GM06990 (cell line): Measurements from ENCODE around the gene PON2.

Source experiments
- DNase-seq: peaks from one replicate; pipeline ENCODE4 v3.0.0-alpha.2; 2011; ENCODE audit not compliant: insufficient read length; ENCODE audit errors: extremely low read depth
- H3K27me3 ChIP-seq: replicated peaks from 2 replicates; pipeline ENCODE4 v1.6.0; 2011; ENCODE audit warnings: low read length; ENCODE audit not compliant: control insufficient read depth, insufficient read depth
- H3K36me3 ChIP-seq: 2 replicates; pipeline ENCODE4 v1.5.1; 2011; ENCODE audit warnings: low read length; ENCODE audit not compliant: control insufficient read depth, insufficient read depth
- H3K4me3 ChIP-seq: replicated peaks from 2 replicates; pipeline ENCODE4 v1.5.1; 2011; ENCODE audit warnings: low read depth, mild to moderate bottlenecking, control low read depth, low read length
- CTCF ChIP-seq: IDR thresholded peaks from 2 replicates; pipeline ENCODE4 v1.5.1; 2011; ENCODE audit warnings: low read length, control low read depth, mild to moderate bottlenecking, inconsistent platforms; ENCODE audit not compliant: insufficient read depth, poor library complexity, severe bottlenecking

PON2 gene

GRCh38 chr7:95476904-95477594, 42.2 kb upstream of the PON2 start:
- H3K36me3 ChIP-seq = no peaks in the 10 kb centered on the region
- no peak overlapping the region for H3K4me3 ChIP-seq
- TF ChIP-seq CTCF = peak; percentile 76
- no peak for DNase-seq
- no peaks in the 10 kb centered on the region for H3K27me3 ChIP-seq

GRCh38 chr7:95476072-95476847, 41.4 kb upstream of the PON2 start:
- no peak overlapping the region for H3K4me3 ChIP-seq
- H3K27me3 ChIP-seq = no peaks in the 10 kb centered on the region
- no peaks in the 10 kb centered on the region for H3K36me3 ChIP-seq
- no peak for TF ChIP-seq CTCF
- DNase-seq = no peak

- Histone ChIP-seq H3K4me3 (no peak overlapping the region), H3K36me3 (no peaks in the 10 kb centered on the region), H3K27me3 (no peaks in the 10 kb centered on the region)
- DNase-seq = no peak
- TF ChIP-seq CTCF = no peak
These were observed 38.6 kb upstream of the PON2 start for GRCh38 chr7:95473276-95473985.

- no peak overlapping the region for H3K4me3 ChIP-seq
- H3K36me3 ChIP-seq = no peaks in the 10 kb centered on the region
- no peaks in the 10 kb centered on the region for H3K27me3 ChIP-seq
- TF ChIP-seq CTCF = no peak
- DNase-seq = no peak
These were observed 37.8 kb upstream of the PON2 start for GRCh38 chr7:95472581-95473161.

- Histone ChIP-seq H3K36me3 (no peaks in the 10 kb centered on the region), H3K27me3 (no peaks in the 10 kb centered on the region), H3K4me3 (no peak overlapping the region)
- TF ChIP-seq CTCF = no peak
- DNase-seq = no peak
These were observed 36.2 kb upstream of the PON2 start for GRCh38 chr7:95471071-95471470.
